Hepatocyte (in vitro differentiated cells): ENCODE data around the gene TDRD3.

ENCODE experiments used
- CTCF ChIP-seq: fragments of 200-600 bp; sonication (generic); IDR thresholded peaks from 2 replicates; pipeline ENCODE4 v1.5.1; 2016; ENCODE audit warnings: antibody characterized with exemption, mild to moderate bottlenecking; ENCODE audit not compliant: poor library complexity
- EZH2 ChIP-seq: fragments of 200-600 bp; sonication (generic); IDR thresholded peaks from 2 replicates; pipeline ENCODE4 v1.6.1; 2016; ENCODE audit warnings: antibody characterized with exemption, mild to moderate bottlenecking, borderline replicate concordance

GRCh38 chr13:60577761-60578160, 180.7 kb downstream of the TDRD3 start:
- TF ChIP-seq CTCF (no peak), EZH2 (no peak)
